Transverse colon (tissue), 4 donors: ENCODE measurements around the gene PDS5A. TPM values are rescaled to one million over a fixed set of nuclear protein-coding genes. Genes with fewer than 3 reads are reported as not detected.
"Not testable (repeated sequence)": the region's sequence is repeated elsewhere in the genome, so short reads cannot be mapped to it uniquely, and the experiment has no call there.

ENCODE experiments used
- DNase-seq: peaks from one replicate; pipeline ENCODE4 v3.0.0-alpha.2; 2019
- H3K27ac ChIP-seq, 4 donors: fragments of 200-600 bp; sonication (generic); 2 replicates each; pipeline ENCODE4 v1.5.1; 2016 to 2018; ENCODE audit warnings: inconsistent platforms in 4 of 4
- H3K27me3 ChIP-seq: fragments of 200-600 bp; sonication (generic); 2 replicates; pipeline ENCODE4 v1.5.1; 2017; ENCODE audit warnings: inconsistent platforms
- H3K36me3 ChIP-seq, 4 donors: fragments of 200-600 bp; sonication (generic); 2 replicates each; pipeline ENCODE4 v1.5.1; 2017 to 2019; ENCODE audit warnings: inconsistent platforms in 4 of 4
- H3K4me1 ChIP-seq, 4 donors: fragments of 200-600 bp; sonication (generic); 2 replicates each; pipeline ENCODE4 v1.5.1; 2017 to 2020; ENCODE audit warnings: inconsistent platforms in 4 of 4
- H3K4me3 ChIP-seq, 4 donors: fragments of 200-600 bp; sonication (generic); 1 replicate in 1 of 4; 2 replicates in 3 of 4; pipeline versions ENCODE4 v1.5.1 to v1.6.1; 2017 to 2019; ENCODE audit warnings: inconsistent platforms in 4 of 4
- H3K9me3 ChIP-seq, 2 donors: fragments of 200-600 bp; sonication (generic); 2 replicates each; pipeline ENCODE4 v1.5.1; 2017 to 2019; ENCODE audit warnings: inconsistent platforms in 2 of 2
- POLR2A ChIP-seq: fragments of 450-650 bp; IDR thresholded peaks from one replicate; pipeline ENCODE4 v1.6.1; 2016; ENCODE audit warnings: antibody characterized with exemption, mild to moderate bottlenecking, moderate library complexity
- POLR2AphosphoS5 ChIP-seq, 3 donors: sonication (generic); formaldehyde crosslinking; IDR thresholded peaks; one replicate each; pipeline ENCODE4 v1.6.1; 2016; ENCODE audit warnings: antibody characterized with exemption in 3 of 3
- WGBS, 2 donors: methylation state at CpG; one replicate each; pipeline ENCODE4 v1.1.5; 2018; ENCODE audit warnings: low coverage in 1 of 2; 5-methylcytosine and 5-hydroxymethylcytosine counted together
- in situ Hi-C, 4 donors: fragments of 200-750 bp; cut with MboI; loops; one replicate each; pipeline versions ENCODE4 v1.15.0 to v1.15.1; 2017; ENCODE audit warnings: low sequenced_read_pairs in 3 of 4, low pct_ligation_motif_present in 1 of 4, low pct_unique_long_range_greater_than_20kb in 1 of 4
- intact Hi-C: fragments of 100-400 bp; cut with DNase I; formaldehyde crosslinking; loops from one replicate; pipeline ENCODE4 v1.15.1; 2023; ENCODE audit warnings: low total_unique reads
- small RNA-seq, 4 donors: library from RNA; depleted of rRNA; stranded (forward); fragments of <200 nt; gene quantifications; one replicate each; pipeline ENCODE3, GENCODE V24; 2016
- total RNA-seq, 4 donors: library from RNA; depleted of rRNA; stranded (reverse); fragments of >200 nt; gene quantifications; one replicate each; pipeline ENCODE4 v1.1.0, GENCODE V29; 2016
- TF ChIP-seq, protein P1 (sequence below), 5 experiments: fragments of 200-600 bp in 3 of 5; fragments of 450-650 bp in 2 of 5; sonication (generic) in 3 of 5; IDR thresholded peaks; 1 replicate in 2 of 5; 2 replicates in 3 of 5; pipeline ENCODE4 v1.5.1; 2016 to 2017; ENCODE audit warnings: antibody characterized with exemption in 5 of 5, inconsistent platforms in 3 of 5, mild to moderate bottlenecking in 2 of 5, moderate library complexity in 1 of 5

PDS5A gene
- total RNA-seq, 4 donors from 2014 or later, result 62.1 to 74.0 (median 68.5) TPM

DNA sequence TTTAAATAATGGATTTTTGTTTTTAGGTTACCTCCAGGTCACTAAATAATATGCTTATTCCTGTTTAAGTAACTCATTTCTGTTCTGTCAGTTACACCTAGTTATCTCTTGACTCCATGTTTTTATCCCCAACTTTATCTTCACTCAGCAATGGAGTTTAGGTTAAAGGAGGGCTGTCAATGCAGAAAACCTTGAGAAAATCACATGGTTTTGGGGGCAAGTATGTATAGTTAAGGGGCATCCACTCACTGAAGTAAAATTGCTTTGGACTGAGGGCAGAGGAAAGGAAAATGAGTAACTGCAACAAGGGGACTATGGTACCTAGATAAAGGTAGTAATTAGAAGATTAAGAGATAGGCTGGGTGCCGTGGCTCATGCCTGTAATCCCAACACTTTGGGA is 192.6 kb downstream of the PDS5A start:
- no peaks in the 10 kb centered on the region for H3K36me3 ChIP-seq
- in situ Hi-C loops (no loop called here), intact Hi-C loops (no loop called here)
- H3K4me1 ChIP-seq, result peaks cover 0 to 17% (median 5%) of the 10 kb centered on the region in 4 donors
- 40 to 57% methylated on average over 1 of the region's 1 CpG for WGBS, 2 donors
- no peak for DNase-seq
- no peak overlapping the region for H3K27ac ChIP-seq
- no peaks in the 10 kb centered on the region for H3K9me3 ChIP-seq
- H3K27me3 ChIP-seq, result no peaks in the 10 kb centered on the region
- no peak for TF ChIP-seq POLR2A
- TF ChIP-seq, protein P1, sequence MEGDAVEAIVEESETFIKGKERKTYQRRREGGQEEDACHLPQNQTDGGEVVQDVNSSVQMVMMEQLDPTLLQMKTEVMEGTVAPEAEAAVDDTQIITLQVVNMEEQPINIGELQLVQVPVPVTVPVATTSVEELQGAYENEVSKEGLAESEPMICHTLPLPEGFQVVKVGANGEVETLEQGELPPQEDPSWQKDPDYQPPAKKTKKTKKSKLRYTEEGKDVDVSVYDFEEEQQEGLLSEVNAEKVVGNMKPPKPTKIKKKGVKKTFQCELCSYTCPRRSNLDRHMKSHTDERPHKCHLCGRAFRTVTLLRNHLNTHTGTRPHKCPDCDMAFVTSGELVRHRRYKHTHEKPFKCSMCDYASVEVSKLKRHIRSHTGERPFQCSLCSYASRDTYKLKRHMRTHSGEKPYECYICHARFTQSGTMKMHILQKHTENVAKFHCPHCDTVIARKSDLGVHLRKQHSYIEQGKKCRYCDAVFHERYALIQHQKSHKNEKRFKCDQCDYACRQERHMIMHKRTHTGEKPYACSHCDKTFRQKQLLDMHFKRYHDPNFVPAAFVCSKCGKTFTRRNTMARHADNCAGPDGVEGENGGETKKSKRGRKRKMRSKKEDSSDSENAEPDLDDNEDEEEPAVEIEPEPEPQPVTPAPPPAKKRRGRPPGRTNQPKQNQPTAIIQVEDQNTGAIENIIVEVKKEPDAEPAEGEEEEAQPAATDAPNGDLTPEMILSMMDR (IDR thresholded peaks at IDR 0.05), result no peak
- no peak overlapping the region for H3K4me3 ChIP-seq

DNA sequence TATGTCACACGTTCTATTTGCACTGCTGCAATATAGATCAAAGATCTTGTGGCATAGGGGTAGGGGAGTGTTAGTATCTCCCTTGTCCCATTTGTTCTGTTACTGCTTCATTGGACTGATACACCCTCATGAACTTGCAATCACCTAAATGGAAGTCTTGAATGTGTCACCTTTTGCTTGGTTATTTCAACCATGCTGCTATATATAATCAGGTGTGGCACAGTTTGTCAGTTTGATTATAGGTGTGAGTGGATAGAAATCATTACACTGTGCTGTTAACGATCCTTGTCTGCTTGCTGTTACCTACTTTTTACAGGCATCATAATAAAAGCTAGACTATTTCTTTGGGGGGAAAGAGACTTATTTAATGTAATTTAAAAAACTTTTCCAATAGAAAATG is 195.7 kb downstream of the PDS5A start:
- H3K27me3 ChIP-seq, in situ Hi-C loops, H3K9me3 ChIP-seq, H3K4me3 ChIP-seq, intact Hi-C loops, DNase-seq, H3K36me3 ChIP-seq: not testable (repeated sequence)
- WGBS, 2 donors, result 55 to 69% methylated on average over 2 of the region's 2 CpGs
- Histone ChIP-seq H3K27ac (peak overlapping the region; percentile 31 to 64 (median 48)), H3K4me1 (peaks cover 0 to 17% (median 5%) of the 10 kb centered on the region in 4 donors)
- peak in 1 of 3 donors; percentile 32 for TF ChIP-seq POLR2AphosphoS5 (IDR thresholded peaks at IDR 0.05)

Small RNA genes lying within 50 kb of the gene (small RNA-seq; reads per million reads assigned to genes)
- 0 reads per million in 4 donors for gene RNA5SP159

Other genes with a start within 250 kb of the PDS5A start
- 10 to 100 TPM in 3 of 4 donors, 1 to 10 TPM in 1; 7.9 to 19.5 (median 12.5) TPM for gene N4BP2, start 78.9 kb upstream of the PDS5A start, total RNA-seq
- 10 to 100 TPM in 1 of 4 donors, 1 to 10 TPM in 2, not detected in 1; 4.1 to 10.3 (median 4.1) TPM for gene RHOH, start 219.1 kb upstream of the PDS5A start, total RNA-seq